ENCODE data around the gene SSNA1. TPM values are rescaled to one million over a fixed set of nuclear protein-coding genes. Genes with fewer than 3 reads are reported as not detected.

Gene SSNA1
- total RNA-seq, 2 donors from 2014 or later: 37.1 to 64.0 TPM

- DNase-seq (ENCODE audit: low spot score in 2 of 2) (no peak), ATAC-seq (no peak)
- Mint-ChIP-seq H3K27ac (no peak overlapping the region), H3K36me3 (no peaks in the 10 kb centered on the region), H3K9me3 (no peaks in the 10 kb centered on the region)
Measured at GRCh38 chr9:137218212-137218753, 29.8 kb downstream of the SSNA1 start.

GRCh38 chr9:137218754-137219271 lies 30.3 kb downstream of the SSNA1 start:
- H3K36me3 Mint-ChIP-seq: no peaks in the 10 kb centered on the region
- ATAC-seq (no peak), DNase-seq (ENCODE audit: low spot score in 2 of 2) (no peak)
- H3K27ac Mint-ChIP-seq: no peak overlapping the region
- H3K9me3 Mint-ChIP-seq: no peaks in the 10 kb centered on the region

- DNase-seq (ENCODE audit: low spot score in 2 of 2) (no peak), ATAC-seq (no peak)
- Mint-ChIP-seq H3K27ac (peak overlapping the region in 1 of 2 donors; percentile 56), H3K36me3 (no peaks in the 10 kb centered on the region), H3K9me3 (no peaks in the 10 kb centered on the region)
Measured at GRCh38 chr9:137219757-137220316, 31.4 kb downstream of the SSNA1 start.

GRCh38 chr9:137220317-137221094 lies 32.0 kb downstream of the SSNA1 start:
- Mint-ChIP-seq H3K27ac (no peak overlapping the region), H3K9me3 (no peaks in the 10 kb centered on the region), H3K36me3 (no peaks in the 10 kb centered on the region)
- ATAC-seq: no peak
- no peak for DNase-seq (ENCODE audit: low spot score in 2 of 2)

GRCh38 chr9:137221095-137221505 lies 32.6 kb downstream of the SSNA1 start:
- Mint-ChIP-seq H3K27ac (no peak overlapping the region), H3K36me3 (no peaks in the 10 kb centered on the region), H3K9me3 (no peaks in the 10 kb centered on the region)
- ATAC-seq: no peak
- no peak for DNase-seq (ENCODE audit: low spot score in 2 of 2)

GRCh38 chr9:137221506-137222111 lies 33.1 kb downstream of the SSNA1 start:
- ATAC-seq: no peak

GRCh38 chr9:137222190-137223077 lies 34.0 kb downstream of the SSNA1 start, which contains the start of gene RNF208:
Gene RNF208 (minus strand): TSS chr9:137222240. CDS start chr9:137221212, 1,028 bp downstream.
- ATAC-seq (peak in 1 of 2 donors; percentile 7), DNase-seq (ENCODE audit: low spot score in 2 of 2) (no peak)
- Mint-ChIP-seq H3K36me3 (no peaks in the 10 kb centered on the region), H3K27ac (peak within 1 kb of the TSS; percentile 36 to 57), H3K9me3 (no peaks in the 10 kb centered on the region)

More at GRCh38 chr9:137221506-137222111, 33.1 kb downstream of the SSNA1 start:
- H3K9me3 Mint-ChIP-seq: no peaks in the 10 kb centered on the region
- DNase-seq (ENCODE audit: low spot score in 2 of 2): no peak
- H3K27ac Mint-ChIP-seq: no peak overlapping the region
- H3K36me3 Mint-ChIP-seq: no peaks in the 10 kb centered on the region

GRCh38 chr9:137223078-137223970 lies 34.8 kb downstream of the SSNA1 start:
- peak overlapping the region; percentile 36 to 57 for H3K27ac Mint-ChIP-seq
- no peaks in the 10 kb centered on the region for H3K9me3 Mint-ChIP-seq
- ATAC-seq (peak; percentile 84 to 89), DNase-seq (ENCODE audit: low spot score in 2 of 2) (peak; percentile 98)
- H3K36me3 Mint-ChIP-seq: no peaks in the 10 kb centered on the region

- peak within 1 kb of the TSS; percentile 55 to 57 for H3K27ac Mint-ChIP-seq
Measured at GRCh38 chr9:137224830-137225694, 36.6 kb downstream of the SSNA1 start, which contains the start of gene CYSRT1. Gene CYSRT1 (plus strand): TSS chr9:137225174. CDS start chr9:137225622, 448 bp downstream.

GRCh38 chr9:137225699-137226331 lies 37.3 kb downstream of the SSNA1 start:
- Mint-ChIP-seq H3K9me3 (no peaks in the 10 kb centered on the region), H3K27ac (no peak overlapping the region), H3K36me3 (no peaks in the 10 kb centered on the region)
- DNase-seq (ENCODE audit: low spot score in 2 of 2) (no peak), ATAC-seq (no peak)

More at GRCh38 chr9:137224830-137225694, 36.6 kb downstream of the SSNA1 start, which contains the start of gene CYSRT1:
- ATAC-seq: no peak
- no peak for DNase-seq (ENCODE audit: low spot score in 2 of 2)
- H3K9me3 Mint-ChIP-seq: no peaks in the 10 kb centered on the region
- no peaks in the 10 kb centered on the region for H3K36me3 Mint-ChIP-seq

GRCh38 chr9:137226338-137227053 lies 38.0 kb downstream of the SSNA1 start:
- no peaks in the 10 kb centered on the region for H3K9me3 Mint-ChIP-seq
- ATAC-seq (no peak), DNase-seq (ENCODE audit: low spot score in 2 of 2) (no peak)
- no peak overlapping the region for H3K27ac Mint-ChIP-seq
- no peaks in the 10 kb centered on the region for H3K36me3 Mint-ChIP-seq

GRCh38 chr9:137227054-137227852 lies 38.8 kb downstream of the SSNA1 start, which contains the start of gene RNF224:
Gene RNF224 (plus strand): TSS chr9:137227502. CDS start chr9:137228336, 834 bp downstream.
- Mint-ChIP-seq H3K9me3 (no peaks in the 10 kb centered on the region), H3K36me3 (no peaks in the 10 kb centered on the region), H3K27ac (peak within 1 kb of the TSS in 1 of 2 donors; percentile 16)
- DNase-seq (ENCODE audit: low spot score in 2 of 2): peak; percentile 77 to 86
- ATAC-seq: peak; percentile 41 to 55
